LoVo (cell line): Measurements from ENCODE around the gene SIGLEC7.

ENCODE experiments used
- DNase-seq: peaks from one replicate; pipeline ENCODE4 v3.0.0-alpha.2; 2016; ENCODE audit warnings: low spot score

Gene SIGLEC7

DNA sequence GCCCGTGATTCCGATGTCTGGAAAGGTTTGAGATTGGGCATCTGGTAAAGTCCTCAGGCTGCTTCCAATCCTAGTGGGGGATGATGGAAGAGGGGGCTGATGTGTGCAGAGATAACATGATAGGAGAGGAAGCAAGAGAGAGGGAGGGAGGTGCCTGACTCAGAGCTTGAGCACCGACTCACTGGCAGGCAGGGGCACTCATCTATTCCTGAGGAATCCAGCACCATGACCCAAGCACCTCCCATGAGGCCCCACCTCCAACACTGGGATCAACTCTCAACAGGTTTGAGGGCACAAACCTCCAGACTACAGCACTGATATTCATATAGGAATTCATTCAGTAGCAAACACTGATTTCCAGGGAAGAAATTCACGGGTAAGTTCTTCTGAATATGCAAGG lies 23.0 kb upstream of the SIGLEC7 start:
- no peak for DNase-seq

DNA sequence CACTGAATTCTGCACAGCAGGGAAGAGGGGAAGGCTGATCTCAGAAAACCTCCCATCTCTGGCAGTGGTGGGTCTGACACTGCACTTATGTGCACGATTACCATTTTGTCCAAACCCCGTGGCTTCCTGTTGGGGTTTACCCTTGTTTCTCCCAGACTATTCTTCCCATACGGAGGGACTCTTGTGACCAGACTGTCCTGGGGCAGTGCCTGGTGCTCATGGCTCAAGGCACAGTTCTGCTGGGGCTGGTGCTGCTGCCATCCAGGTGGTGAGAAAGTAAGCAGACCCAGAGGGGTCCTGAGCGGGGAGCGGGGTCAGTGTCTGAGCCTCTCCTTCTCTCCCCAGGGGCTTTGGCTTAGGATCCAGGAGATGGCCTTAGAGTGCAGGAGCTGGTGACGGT lies 22.5 kb upstream of the SIGLEC7 start:
- DNase-seq = no peak

DNA sequence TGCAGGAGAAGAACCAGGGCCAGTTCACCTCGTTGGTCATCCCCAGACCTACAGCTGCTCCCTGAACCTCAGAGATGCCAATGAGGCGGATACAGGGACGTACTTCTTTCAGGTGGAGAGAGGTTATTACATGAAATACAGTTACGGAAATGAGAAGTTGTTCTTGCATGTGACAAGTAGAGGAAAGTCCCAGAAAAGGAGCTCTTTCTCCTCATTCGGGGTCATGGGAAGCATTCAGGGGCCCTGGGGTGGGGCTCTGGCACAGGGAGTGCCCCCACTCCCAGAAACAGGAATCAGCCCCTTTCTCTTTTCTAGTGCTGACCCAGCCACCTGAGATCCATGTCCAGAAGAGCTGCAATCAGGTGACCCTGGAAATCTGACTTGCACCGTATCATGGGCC lies 21.9 kb upstream of the SIGLEC7 start:
- DNase-seq = no peak

DNA sequence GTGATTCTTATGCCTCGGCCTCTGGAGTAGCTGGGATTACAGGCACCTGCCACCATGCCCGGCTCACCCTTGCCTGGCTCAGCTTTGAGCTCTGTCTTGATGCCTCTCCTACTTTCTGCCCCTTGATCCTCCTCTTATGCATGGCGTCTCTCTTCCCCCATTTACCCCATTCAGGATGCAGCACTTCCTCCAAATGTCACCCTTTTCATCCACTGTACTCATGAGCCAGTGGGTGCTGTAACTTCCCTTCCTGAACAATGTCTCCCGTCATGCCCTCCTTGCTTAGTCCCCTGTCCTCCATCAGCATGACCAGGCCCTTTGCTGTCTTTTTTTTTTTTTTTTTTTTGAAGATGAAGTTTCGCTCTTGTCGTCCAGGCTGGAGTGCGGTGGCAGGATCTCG lies 20.8 kb upstream of the SIGLEC7 start:
- DNase-seq = no peak

DNA sequence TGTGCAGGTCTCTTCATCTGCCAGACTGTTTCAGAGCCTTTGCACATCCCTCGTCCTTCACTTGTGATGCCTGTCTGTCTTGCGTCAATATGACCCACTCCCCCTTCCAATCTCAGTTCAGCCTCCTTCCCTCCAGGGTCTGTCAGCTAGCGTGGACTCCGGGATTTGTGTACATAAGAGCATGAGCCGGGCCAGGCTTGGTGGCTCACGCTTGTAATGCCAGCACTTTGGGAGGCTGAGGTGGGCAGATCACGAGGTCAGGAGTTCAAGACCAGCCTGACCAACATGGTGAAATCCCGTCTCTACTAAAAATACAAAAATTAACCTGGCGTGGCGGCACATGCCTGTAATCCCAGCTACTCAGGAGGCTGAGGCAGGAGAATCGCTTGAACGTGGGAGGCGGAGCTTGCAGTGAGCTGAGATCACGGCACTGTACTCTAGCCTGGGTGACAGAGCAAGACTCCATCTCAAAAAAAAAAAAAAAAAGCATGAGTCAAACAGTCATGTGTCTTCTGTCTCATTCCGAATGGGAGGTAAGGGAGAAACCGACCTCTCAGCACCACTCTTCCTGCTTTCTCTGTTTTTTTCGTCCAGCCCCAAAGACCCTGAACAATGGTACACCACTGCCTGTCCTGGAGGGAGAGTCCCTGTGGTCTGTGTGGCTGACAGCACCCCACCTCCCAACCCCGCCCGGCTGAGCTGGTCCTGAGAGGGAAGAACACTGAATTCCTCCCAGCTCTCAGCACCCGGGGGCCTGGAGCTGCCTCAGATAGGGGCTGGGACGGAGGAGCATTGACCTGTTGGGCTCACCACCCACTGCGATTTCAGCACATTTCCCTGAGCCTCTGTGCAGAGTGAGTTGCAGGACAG lies 19.8 kb upstream of the SIGLEC7 start:
- DNase-seq = no peak

DNA sequence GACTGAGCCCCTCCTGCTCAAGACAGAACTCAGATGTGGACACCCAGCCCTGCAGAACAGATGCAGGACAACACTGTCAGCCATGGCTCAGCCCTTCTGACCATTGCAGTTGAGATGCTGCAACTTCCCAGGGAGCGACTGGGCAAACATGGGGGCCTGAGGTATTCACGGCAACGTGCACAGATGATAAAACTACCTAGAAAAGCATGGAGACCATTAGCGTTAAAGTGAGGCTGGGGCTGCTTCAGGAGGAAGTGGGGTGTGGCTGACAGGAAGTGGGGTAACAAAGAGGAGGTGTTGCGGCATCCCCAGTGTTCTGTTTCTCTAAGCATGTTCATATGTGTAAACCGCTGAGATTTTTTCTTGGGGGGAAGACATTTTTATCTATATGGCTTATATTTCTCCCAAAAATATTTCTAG lies 18.7 kb upstream of the SIGLEC7 start:
- DNase-seq = no peak

DNA sequence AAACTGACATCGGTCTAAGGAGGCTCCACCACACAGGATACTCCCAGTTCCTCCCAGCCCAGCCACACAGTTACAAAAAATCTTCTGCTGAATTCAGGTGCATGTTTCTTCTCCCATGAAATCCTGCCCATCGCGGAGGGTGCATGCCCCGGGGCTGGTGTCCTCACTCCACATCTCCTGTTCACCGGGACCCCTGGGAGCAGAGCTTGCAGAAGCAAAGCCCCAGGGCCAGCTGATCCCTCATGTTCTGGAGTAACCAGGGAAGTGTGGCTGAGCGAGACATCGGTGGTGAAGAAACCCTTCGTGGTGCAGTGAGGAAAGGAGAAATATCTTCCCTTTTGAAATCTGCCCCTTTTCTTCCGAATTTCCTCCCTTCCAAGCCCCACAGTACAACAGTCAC lies 18.3 kb upstream of the SIGLEC7 start:
- no peak for DNase-seq

DNA sequence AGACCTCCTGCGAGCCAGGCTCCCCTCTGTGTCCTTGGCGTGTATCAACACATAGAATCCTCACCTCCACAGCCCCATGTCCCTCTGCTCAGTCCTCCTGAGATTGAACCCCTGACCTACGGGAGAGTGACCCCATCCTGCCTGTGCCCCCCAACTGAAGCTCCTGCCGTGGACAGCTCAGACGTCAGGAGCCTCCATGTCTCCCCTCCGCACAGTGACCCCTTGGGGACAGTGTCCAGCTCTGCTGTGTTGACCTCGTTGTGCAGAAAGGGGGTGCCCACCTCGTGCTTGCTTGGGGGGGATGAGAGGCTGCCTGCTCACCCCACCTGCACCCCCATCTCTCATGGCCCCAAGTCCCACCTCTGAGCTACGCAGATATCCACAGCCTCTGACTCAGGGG lies 17.9 kb upstream of the SIGLEC7 start:
- DNase-seq = no peak

DNA sequence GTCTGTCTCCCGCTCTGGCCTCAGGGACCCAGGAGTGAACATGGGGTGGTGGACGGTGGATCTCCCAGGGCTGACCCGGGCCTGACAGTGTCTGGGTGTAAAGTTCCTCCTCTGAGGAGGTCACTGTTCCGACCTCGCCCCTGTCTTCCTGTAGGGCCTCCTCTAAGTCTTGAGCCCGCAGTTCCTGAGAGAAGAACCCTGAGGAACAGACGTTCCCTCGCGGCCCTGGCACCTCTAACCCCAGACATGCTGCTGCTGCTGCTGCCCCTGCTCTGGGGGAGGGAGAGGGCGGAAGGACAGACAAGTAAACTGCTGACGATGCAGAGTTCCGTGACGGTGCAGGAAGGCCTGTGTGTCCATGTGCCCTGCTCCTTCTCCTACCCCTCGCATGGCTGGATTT lies 17.4 kb upstream of the SIGLEC7 start, which contains the start of gene SIGLEC9:
TSS of gene SIGLEC9 (plus strand) at position 178 of the 400 bp plus-strand sequence. CDS start at position 247, 69 bp downstream.
- no peak for DNase-seq

DNA sequence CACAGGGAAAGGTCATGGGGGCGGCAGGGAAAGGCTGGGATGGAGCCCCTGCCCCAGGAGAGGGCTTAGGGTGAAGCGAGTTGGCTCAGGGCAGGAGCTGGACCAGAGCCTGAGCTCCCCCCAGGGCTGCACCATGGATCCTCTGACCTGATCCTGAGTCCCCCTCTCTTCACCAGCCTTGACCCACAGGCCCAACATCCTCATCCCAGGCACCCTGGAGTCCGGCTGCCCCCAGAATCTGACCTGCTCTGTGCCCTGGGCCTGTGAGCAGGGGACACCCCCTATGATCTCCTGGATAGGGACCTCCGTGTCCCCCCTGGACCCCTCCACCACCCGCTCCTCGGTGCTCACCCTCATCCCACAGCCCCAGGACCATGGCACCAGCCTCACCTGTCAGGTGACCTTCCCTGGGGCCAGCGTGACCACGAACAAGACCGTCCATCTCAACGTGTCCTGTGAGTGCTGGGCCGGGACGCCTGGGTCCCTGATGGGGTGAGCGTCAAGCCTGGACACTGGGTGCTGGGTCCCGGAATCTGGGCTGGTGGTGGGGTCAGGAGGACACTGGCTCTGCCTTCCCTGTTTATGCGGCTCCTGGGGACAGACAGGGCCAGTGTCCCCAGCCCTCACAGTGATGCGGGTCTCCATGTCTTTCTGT lies 16.6 kb upstream of the SIGLEC7 start:
- DNase-seq = no peak

DNA sequence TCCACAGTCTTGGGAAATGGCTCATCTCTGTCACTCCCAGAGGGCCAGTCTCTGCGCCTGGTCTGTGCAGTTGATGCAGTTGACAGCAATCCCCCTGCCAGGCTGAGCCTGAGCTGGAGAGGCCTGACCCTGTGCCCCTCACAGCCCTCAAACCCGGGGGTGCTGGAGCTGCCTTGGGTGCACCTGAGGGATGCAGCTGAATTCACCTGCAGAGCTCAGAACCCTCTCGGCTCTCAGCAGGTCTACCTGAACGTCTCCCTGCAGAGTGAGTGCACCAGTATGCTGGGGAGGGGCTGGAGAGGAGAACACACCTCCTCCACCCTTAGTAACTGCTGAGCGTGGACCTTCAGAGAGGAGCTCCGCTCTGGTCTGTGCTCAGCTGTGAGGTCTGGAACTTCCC lies 15.1 kb upstream of the SIGLEC7 start:
- no peak for DNase-seq

DNA sequence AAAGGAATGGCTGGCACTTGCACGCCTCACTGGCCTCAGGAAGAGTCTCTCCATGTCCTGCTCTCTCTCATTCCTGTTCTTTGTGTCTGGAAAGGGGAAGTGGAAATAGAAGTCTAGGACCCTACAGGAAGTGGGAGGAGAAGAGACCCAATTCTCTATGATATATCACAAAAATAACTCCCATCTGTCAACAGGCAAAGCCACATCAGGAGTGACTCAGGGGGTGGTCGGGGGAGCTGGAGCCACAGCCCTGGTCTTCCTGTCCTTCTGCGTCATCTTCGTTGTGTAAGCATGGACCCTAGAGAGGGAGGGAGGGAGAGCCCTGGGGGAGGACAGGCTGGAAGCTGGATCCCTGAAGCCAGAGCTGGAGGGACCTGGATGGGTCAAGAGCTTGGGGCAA lies 14.3 kb upstream of the SIGLEC7 start:
- no peak for DNase-seq

DNA sequence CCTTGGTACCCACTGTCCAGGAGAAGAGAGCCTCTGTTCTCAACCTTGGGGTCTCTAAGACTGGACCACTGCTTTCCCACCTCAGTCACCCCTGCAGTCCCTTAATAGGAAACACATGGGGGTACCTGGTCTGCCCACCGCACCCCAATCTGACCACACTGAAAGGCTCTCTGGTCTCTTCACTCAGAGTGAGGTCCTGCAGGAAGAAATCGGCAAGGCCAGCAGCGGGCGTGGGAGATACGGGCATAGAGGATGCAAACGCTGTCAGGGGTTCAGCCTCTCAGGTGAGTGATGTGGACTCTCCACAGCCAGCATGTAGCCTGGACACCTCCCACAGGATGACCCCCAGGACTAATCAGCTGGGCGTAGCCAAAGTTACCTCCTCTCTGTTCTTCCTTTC lies 13.9 kb upstream of the SIGLEC7 start:
- DNase-seq = no peak

DNA sequence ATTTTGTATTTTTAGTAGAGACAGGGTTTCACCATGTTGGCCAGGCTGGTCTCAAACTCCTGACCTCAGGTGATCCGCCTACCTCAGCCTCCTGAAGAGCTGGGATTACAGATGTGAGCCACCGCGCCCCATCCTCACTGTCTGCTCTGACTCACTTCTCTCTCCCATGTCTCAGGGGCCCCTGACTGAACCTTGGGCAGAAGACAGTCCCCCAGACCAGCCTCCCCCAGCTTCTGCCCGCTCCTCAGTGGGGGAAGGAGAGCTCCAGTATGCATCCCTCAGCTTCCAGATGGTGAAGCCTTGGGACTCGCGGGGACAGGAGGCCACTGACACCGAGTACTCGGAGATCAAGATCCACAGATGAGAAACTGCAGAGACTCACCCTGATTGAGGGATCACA lies 12.4 kb upstream of the SIGLEC7 start:
- DNase-seq = no peak

DNA sequence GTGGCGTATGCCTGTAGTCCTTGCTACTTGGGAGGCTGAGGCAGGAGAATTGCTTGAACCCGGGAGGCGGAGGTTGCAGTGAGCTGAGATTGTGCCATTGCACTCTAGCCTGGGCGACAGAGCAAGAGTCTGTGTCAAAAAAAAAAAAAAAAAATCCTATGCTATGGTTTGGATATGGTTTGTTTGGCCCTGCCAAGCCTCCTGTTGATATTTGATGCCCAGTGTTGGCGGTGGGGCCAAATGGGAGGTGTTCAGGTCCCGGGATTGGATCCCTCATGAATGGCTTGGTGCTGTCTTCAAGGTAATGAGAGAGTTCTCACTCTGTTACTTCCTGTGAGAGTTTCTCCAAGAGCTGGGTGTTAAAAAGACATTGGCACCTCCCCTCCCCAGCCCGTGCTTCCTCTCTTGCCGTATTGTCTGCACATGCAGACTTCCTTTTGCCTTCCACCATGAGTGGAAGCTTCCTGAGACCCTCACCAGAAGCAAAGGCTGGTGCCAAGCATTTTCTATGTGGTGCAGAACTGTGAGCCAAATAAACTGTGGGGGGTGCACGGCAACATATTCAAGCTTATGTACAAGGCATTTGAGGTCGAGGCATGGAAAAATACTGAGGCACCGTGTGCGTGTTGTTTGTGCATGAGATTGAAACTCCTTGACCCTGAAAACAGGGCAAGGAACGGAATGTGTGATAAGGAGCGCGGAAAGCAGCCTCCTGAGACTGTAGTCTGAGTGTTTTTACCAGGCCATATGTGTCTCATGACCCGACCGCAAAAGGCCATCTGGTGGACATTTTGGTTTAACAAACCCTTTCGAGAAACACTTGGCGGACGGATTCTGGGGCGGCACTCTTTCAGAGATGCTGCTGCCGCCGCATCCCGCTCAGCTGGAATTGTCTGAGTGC lies 10.1 kb upstream of the SIGLEC7 start:
- DNase-seq = no peak

DNA sequence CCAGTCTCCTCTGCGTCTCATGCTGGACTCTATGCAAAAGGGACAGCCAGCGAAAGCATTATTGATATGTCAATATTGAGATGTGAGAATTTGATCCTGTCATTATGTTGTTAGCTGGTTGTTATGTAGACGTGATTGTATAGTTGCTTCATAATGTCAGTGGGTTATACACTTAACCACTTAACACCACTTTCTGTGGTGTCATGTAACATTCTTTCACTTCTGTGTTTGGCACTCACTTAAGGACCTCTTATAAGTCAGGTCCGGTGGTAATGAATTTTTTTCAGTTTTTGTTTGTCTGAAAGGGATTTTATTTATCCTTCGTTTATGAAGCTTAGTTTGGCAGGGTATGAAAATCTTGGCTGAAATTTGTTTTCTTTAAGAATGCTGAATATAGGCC lies 7.1 kb upstream of the SIGLEC7 start:
- no peak for DNase-seq

DNA sequence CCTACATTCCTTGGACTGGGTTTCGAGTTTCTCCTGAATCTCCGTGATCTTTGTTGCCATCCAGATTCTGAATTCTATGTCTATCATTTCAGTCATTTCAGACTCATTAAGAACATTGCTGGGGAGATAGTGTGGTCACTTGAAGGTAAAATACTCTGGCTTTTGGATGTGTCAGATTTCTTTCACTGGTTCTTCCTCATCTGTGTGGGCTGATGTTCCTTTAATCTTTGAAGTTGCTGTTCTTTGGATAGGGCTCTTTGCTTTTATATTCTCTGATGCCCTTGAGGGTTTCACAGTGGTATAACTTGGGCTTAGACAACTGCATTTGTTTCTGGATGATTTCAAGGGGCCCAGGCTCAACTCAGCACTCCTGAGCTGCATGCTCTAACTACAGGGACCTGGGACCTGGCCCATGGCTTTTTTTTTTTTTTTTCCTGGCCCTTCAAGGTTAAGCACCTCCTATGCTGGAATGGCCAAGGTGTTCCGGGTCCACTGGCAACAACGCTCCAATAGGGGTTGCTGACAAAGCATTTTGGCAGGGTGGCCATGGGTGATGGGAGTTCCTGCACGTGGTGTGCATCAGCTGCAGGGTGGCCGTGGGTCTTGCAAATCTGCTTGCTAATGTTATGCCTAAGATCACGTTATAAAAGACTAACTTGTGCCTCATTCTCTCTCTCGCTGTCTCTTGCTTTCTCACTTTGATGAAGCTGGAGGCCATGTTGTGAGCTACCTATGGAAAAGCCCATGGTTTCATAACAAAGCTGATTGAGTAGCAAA lies 5.9 kb upstream of the SIGLEC7 start:
- no peak for DNase-seq

DNA sequence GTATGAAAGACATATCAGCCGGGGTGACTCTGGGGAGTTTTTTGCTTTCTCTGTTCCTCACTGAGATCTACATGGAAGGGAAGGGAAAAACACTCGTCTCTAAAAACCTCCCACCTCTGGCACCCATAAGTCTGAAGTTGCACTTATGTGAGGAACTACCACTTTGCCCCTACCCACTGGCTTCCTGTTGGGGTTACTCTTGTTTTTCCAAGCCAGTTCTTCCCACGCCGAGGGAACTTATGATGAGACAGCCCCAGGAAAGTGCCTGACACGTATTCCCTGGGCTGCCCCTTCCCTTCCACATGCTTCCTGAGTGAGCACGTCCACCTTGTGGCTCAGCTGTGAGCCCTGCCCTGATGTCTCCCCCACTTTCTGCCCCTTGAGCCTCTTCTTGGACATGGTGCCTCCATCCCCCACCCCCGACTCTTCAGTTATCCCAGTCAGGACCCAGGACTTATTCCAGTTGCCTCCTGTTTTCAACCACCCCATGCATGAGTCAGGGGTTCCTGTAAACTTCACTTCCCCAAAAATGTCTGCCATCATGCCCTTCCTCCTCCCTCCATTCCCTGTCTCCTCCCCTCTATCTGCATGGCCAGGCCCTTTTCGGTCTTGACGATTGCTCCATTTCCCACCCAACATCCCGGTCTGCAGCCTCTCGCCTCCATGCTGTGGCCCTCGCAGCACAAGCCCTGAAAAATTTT lies 5.1 kb upstream of the SIGLEC7 start:
- DNase-seq = no peak

DNA sequence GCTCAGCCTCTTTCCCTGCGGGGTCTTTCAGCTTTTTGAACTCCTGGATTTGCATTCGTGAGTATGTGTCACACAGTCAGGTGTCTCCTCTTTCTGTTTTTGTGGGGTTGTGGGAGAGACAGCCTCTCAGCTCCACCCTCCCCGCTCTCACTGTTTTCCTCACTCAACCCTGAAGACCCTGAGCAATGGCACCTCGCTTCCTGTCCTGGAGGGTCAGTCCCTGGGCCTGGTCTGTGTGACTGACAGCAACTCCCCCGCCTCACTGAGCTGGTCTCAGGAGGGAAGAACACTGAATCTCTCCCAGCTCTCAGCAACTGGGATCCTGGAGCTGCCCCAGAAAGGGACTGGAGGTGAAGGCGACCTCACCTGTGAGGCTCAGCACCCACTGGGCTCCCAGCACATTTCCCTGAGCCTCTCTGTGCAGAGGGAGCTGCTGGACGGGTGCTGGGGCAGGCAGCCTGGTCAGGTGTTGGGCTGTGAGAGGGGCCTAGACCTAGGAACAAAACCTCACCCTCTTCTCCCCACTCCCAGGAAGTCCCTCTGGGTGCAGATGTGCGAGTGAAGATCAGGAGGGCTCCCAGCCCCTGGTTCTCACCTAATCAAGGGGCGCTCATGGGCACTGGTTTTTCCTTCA lies 4.2 kb upstream of the SIGLEC7 start:
- no peak for DNase-seq

DNA sequence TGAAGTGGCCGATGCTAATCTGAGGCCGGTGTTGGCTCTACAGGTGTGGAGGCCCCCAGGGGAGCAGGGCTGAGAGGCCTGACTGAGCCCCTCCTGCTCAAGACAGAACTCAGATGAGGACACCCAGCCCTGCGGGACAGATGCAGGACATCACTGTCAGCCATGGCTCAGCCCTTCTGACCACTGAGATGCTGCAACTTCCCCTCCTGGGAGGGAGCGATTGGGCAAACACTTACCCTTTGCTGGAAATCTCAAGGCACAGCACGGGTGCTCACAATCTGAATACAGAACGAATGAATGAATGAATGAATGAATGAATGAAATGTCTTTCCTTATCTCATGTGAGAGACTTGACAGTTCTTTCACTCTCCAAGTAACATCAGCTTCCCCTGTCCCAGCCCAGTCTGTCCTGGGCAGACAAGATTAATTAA lies 3.5 kb upstream of the SIGLEC7 start:
- DNase-seq = no peak
